ENCODE measurements around the gene TFEC.

GRCh38 chr7:116018731-116019130, 11.8 kb downstream of the TFEC start:
- TF ChIP-seq RAD21 (IDR thresholded peaks at IDR 0.05; ENCODE audit: low read depth) (no peak), EP300 (IDR thresholded peaks at IDR 0.05; ENCODE audit: borderline replicate concordance) (no peak), YY1 (IDR thresholded peaks at IDR 0.05; ENCODE audit: low read depth) (no peak), NFIC (IDR thresholded peaks at IDR 0.05) (no peak), CREB1 (IDR thresholded peaks at IDR 0.05; ENCODE audit: low read depth) (no peak), TCF12 (IDR thresholded peaks at IDR 0.05; ENCODE audit: low read depth) (no peak), FOXM1 (IDR thresholded peaks at IDR 0.05; ENCODE audit: borderline replicate concordance, low read depth) (no peak), ZBTB7A (IDR thresholded peaks at IDR 0.05; ENCODE audit: low read depth) (no peak), TEAD4 (IDR thresholded peaks at IDR 0.05) (no peak)
- TF ChIP-seq, protein P1, sequence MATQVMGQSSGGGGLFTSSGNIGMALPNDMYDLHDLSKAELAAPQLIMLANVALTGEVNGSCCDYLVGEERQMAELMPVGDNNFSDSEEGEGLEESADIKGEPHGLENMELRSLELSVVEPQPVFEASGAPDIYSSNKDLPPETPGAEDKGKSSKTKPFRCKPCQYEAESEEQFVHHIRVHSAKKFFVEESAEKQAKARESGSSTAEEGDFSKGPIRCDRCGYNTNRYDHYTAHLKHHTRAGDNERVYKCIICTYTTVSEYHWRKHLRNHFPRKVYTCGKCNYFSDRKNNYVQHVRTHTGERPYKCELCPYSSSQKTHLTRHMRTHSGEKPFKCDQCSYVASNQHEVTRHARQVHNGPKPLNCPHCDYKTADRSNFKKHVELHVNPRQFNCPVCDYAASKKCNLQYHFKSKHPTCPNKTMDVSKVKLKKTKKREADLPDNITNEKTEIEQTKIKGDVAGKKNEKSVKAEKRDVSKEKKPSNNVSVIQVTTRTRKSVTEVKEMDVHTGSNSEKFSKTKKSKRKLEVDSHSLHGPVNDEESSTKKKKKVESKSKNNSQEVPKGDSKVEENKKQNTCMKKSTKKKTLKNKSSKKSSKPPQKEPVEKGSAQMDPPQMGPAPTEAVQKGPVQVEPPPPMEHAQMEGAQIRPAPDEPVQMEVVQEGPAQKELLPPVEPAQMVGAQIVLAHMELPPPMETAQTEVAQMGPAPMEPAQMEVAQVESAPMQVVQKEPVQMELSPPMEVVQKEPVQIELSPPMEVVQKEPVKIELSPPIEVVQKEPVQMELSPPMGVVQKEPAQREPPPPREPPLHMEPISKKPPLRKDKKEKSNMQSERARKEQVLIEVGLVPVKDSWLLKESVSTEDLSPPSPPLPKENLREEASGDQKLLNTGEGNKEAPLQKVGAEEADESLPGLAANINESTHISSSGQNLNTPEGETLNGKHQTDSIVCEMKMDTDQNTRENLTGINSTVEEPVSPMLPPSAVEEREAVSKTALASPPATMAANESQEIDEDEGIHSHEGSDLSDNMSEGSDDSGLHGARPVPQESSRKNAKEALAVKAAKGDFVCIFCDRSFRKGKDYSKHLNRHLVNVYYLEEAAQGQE (IDR thresholded peaks at IDR 0.05; ENCODE audit: low read depth) = no peak
- TF ChIP-seq, protein P2, sequence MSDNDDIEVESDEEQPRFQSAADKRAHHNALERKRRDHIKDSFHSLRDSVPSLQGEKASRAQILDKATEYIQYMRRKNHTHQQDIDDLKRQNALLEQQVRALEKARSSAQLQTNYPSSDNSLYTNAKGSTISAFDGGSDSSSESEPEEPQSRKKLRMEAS (IDR thresholded peaks at IDR 0.05) = no peak
- TF ChIP-seq, protein P3, sequence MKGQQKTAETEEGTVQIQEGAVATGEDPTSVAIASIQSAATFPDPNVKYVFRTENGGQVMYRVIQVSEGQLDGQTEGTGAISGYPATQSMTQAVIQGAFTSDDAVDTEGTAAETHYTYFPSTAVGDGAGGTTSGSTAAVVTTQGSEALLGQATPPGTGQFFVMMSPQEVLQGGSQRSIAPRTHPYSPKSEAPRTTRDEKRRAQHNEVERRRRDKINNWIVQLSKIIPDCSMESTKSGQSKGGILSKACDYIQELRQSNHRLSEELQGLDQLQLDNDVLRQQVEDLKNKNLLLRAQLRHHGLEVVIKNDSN (IDR thresholded peaks at IDR 0.05) = no peak

Measured in Ishikawa (cell line).